ENCODE results near the gene STAMBP.
A peak's percentile ranks its signal among the peaks of the same experiment; 100 is the strongest.
"Not testable (repeated sequence)": the region's sequence is repeated elsewhere in the genome, so short reads cannot be mapped to it uniquely, and the experiment has no call there.

The STAMBP gene

GRCh38 chr2:73837847-73838585 lies 9.3 kb downstream of the STAMBP start:
- DNase-seq = no peak

DNA sequence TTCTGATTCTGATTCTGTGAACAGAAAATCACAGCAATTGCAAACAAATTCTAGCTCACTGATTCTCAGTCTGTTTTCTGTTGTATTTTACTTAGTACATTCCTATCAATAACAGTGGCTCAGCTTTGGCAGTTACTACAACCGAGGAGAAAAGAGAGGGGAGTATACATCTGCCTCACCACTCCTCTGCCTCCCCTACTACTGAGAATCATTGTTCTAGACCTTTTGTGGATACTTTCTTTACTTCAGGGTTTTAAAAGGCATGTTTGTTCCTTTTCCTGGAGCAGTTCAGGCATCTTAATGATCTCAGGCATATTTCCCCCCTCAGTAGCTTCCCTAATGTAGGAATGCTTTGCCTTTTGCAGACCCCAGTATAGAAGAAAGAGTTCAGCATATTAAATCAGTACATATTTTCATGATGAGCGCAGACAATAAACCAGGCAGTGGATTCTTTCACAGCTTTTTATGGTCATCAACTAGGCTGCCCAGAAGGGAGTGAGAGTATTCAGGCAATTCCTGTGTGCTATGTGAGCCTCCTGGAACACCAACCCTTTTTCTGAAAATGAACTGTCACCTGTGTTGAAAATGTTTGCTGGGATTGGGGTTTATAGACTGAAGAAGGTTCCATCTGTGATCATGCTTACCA lies 10.3 kb downstream of the STAMBP start:
- DNase-seq = no peak

DNA sequence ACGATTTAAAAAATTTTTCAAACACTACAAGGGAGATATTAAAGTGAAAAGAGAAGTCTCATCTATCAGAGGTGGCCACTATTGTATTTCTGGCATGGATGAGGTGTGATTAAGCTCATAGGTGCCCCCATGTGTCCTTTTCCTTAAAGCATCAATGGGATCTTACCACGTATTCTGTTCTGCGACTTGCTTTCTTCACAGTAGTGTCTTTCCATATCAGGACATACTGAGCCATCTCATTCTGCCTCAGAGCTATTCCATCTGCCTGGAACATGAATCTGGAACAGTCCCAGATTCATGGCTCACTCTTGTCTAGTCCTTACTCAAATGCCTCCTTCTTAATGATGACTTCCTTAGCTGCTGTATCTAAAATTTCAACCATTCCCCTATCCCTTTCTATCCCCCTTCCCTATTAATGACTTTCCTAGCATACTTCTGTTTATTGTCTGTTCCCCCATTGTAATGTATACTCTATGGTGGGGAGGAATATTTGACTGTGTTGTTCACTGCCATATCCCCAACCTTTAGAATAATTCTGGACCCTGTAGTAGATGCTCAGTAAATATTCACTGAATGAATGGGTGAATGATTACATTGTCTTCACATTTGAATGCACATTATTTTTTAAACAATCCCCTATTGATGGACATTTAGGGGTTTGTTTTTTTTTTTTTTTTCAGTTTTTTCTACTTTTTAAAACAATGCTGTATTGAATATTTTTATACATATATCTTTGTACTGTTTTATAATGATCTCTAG lies 11.1 kb downstream of the STAMBP start:
- DNase-seq = no peak

DNA sequence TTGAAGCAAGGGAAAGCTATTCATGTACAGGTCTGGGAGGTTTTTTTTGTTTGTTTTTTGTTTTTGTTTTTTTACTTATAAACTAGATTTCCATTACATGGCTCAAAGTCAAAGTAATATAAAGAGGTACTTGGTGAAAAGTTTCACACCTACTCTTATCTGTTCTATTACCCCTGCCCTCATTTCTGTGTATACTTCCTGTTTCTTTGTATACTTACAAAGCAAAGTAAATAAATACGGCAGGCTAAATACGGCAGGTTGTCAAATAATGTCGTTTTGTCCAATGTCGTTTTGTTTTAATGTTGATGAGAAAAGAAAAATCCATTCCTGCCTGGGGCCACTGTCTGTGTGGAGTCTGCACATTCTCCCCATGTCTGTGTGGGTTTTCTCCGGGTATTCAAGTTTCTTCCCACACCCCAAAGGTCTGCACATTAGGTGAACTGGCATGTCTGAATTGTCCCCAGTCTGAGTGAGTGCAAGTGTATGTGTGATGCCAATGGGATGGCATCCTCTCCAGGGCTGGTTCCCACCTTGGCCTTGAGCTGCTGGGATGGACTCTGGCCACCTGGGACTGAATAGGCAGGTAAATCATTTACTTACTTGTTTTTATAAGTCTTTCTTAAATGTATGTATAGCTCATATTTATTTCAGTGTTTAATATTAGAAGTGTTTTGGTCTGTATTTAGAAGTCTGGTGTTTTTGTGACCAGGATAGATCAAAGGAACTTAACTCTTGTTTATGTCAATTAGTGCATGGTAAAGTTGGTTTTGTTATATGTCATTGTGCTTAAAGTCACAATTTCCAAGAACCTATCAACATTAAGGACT lies 13.4 kb downstream of the STAMBP start:
- DNase-seq = no peak

- no peak for DNase-seq
Observed at GRCh38 chr2:73842739-73843019, 13.9 kb downstream of the STAMBP start.

DNA sequence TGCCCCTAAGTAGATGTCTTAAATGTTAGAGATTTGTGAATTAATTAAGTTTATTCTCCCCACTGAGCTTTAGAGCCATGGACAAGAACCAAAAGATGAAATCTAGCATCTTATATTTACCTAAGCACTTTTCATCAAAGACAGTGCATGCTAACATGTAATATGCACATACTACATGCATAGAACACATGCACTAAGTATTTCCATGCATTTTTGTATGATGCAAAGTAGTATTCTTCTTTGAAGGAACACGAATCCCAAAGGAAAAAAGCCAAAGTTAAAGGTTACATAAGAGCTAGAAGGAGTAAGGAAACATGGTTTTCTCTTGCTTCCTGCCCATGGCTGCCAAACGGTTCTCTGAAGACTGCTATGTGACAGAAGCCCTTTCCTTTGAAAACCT lies 15.3 kb downstream of the STAMBP start:
- no peak for DNase-seq

GRCh38 chr2:73850009-73850408 lies 21.2 kb downstream of the STAMBP start:
- no peak for DNase-seq

DNA sequence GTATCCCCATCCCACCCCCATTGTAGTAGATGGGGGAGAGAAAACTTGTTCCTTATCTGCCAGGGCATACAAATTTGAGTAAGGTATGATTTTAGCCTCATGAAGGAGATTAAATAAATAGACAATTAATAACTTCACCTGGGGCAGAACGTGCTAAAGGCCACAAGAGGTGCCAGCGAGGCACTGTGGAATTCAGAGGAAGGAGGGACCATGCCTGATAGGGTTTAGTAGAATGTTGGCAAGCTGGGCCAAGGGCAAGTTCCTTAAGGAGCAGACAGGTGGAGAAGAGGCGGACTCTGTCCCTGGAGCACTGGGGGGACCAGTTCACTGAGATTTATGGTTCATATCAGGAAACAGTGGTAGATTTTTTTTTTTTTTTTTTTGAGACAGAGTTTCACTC lies 22.5 kb downstream of the STAMBP start:
- no peak for DNase-seq

GRCh38 chr2:73852020-73852419 lies 23.3 kb downstream of the STAMBP start:
- no peak for DNase-seq

DNA sequence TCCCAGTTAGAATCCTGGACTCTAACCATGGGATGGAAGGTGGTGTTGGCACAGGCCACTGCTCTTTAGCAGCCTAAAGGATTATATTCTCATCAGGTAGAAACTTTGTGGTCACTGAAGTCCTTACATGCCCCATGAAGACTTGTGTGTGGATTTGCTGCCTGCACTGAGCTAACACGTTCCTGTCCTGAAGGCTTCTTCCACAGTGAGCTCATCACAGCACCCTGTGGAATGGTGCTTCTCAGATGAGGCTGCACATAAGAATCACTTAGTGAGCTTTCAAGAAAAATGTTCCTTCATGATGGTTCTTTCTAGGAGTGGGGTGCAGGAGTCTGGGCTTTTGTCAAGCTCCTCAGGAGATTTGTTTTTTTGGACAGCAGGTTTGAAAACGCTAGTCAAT lies 26.8 kb downstream of the STAMBP start:
- no peak for DNase-seq

DNA sequence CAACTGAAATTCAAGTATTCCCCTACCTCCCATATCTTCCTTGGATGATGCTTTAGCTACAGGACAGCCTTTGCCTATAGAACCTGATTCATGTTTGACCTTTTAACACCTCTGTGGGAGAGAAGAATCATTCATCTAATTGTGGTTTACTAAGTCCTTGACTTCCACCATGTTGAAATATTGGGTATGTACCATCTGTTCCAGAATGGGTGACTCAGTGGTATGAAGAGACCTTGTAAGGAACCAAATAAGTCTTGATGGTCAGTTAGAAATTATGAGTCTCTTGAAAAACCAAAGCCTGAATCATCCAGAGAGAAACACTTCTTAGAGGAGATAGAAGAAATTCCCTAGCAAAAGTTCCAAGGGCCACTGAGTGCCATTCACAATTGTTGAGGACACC lies 27.5 kb downstream of the STAMBP start:
- DNase-seq = no peak

DNA sequence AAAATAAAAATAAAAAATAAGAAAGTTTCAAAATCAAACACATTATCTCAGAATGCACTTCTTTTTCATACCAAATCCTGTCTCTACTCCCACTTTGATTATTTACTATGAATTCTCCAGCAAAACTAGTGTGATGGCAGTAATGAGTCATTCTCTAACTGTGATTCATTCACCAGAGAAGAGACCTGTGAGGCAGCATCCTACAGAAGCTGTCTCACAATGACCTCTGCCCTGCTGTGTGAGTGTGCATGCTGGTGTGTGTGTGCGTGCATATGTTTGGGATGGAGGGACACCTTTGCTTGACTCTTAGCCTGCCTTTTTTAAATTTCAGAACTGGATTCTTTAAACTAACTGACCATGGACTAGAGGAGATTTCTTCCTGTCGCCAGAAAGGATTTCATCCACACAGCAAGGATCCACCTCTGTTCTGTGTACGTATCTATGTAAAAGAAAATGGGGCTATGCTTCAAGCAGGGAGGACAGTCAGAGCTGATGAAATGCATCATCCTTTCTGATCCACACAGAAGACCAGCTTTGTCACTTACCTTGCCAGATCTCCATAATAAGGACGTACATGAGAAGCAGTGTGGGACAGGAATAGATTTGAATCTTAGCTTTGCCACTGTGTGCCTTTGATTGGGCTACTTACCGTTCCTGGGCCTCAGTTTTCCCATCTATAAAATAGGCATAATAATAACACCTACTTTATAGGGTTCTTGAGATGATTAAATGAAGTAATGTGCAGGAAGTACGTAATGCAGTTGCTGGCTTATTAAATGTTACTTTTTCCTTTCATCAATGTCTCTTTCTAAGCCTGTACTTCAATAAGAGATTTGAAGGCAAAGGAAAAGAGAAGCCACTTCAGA lies 31.2 kb downstream of the STAMBP start:
- no peak for DNase-seq

DNA sequence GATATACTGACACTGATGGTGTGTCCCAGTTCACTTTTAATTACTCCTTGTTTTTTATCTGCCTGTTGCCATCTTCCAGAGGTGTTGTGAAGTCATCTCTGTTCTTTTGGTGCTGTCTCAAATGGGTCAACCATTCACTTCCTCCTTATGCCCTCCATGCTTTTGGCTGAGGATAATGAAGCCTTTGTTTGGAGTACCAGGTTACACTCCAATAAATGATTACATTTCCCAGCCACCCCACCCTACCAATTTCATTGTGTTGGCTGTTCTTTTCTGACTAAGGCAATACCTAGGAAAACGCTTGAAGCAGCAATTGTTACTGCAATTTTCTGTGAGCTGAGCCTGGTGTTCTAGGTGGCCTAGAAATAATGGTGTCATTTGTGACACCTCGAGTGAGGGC lies 34.2 kb downstream of the STAMBP start:
- no peak for DNase-seq

GRCh38 chr2:73868204-73868978 lies 39.6 kb downstream of the STAMBP start:
- DNase-seq = no peak

GRCh38 chr2:73870084-73870483 lies 41.3 kb downstream of the STAMBP start:
- no peak for DNase-seq

- peak in 1 of 2 donors; percentile 1 for DNase-seq
Observed at GRCh38 chr2:73877071-73877802, 48.5 kb downstream of the STAMBP start.

DNA sequence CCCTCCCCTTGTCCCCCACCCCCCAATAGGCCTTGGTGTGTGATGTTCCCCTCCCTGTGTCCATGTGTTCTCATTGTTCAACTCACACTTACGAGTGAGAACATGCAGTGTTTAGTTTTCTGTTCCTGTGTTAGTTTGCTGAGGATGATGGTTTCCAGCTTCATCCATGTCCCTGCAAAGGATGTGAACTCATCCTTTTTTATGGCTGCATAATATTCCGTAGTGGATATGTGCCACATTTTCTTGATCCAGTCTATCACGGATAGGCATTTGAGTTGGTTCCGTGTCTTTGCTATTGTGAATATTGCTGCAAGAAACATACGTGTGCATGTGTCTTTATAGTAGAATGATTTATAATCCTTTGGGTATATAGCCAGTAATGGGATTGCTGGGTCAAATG lies 49.2 kb downstream of the STAMBP start:
- DNase-seq = not testable (repeated sequence)

- DNase-seq = no peak
Observed at GRCh38 chr2:73885406-73885805, 56.6 kb downstream of the STAMBP start.

DNA sequence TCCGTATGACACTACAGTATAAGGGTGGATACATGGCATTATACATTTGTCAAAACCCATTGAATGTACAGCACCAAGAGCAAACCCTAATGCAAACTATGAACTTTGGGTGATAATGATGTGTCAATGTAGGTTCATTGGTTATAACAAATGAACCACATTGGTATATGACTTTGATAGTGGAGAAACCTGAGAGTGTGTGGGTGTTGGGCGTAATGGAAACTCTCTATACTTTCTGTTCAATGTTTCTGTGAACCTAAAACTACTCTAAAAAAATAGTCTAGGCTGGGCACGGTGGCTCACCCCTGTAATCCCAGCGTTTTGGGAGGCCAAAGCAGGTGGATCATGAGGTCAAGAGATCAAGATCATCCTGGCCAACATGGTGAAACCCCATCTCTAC lies 57.6 kb downstream of the STAMBP start:
- no peak for DNase-seq

GRCh38 chr2:73887596-73888353 lies 59.0 kb downstream of the STAMBP start:
- DNase-seq = not testable (repeated sequence)
